ENCODE results near the gene NGRN.
"Not testable (repeated sequence)": the region's sequence is repeated elsewhere in the genome, so short reads cannot be mapped to it uniquely, and the experiment has no call there.

The NGRN gene

GRCh38 chr15:90234096-90234988 lies 31.1 kb upstream of the NGRN start, which contains the start of gene GDPGP1:
Gene GDPGP1, plus strand, starts transcription at chr15:90234209. Its CDS starts 6,700 bp downstream, at chr15:90240909.
- no peak for DNase-seq

GRCh38 chr15:90239371-90239770 lies 26.1 kb upstream of the NGRN start:
- no peak for DNase-seq

- no peak for DNase-seq
These were observed 24.6 kb upstream of the NGRN start for GRCh38 chr15:90240856-90241255.

GRCh38 chr15:90241343-90242192 lies 23.9 kb upstream of the NGRN start:
- DNase-seq = no peak

- DNase-seq = no peak
These were observed 21.4 kb upstream of the NGRN start for GRCh38 chr15:90243943-90244639.

GRCh38 chr15:90248789-90249202 lies 16.7 kb upstream of the NGRN start:
- DNase-seq = no peak

GRCh38 chr15:90249203-90249863 lies 16.1 kb upstream of the NGRN start, which contains the start of gene TTLL13:
Gene TTLL13, plus strand, starts transcription at chr15:90249556. Its CDS starts 1,075 bp downstream, at chr15:90250631.
- DNase-seq = peak; percentile 72

- DNase-seq = no peak
These were observed 7.7 kb upstream of the NGRN start for GRCh38 chr15:90257776-90258175.

- DNase-seq = no peak
These were observed 5.9 kb upstream of the NGRN start for GRCh38 chr15:90259524-90259923.

- not testable (repeated sequence) for DNase-seq
These were observed 4.7 kb upstream of the NGRN start for GRCh38 chr15:90260731-90261130.

GRCh38 chr15:90261811-90262210 lies 3.7 kb upstream of the NGRN start:
- no peak for DNase-seq

- no peak for DNase-seq
These were observed 3.0 kb upstream of the NGRN start for GRCh38 chr15:90262426-90262825.

GRCh38 chr15:90264671-90265070 lies 801 bp upstream of the NGRN start:
- DNase-seq = peak; percentile 37

- peak; percentile 65 for DNase-seq
These were observed 574 bp downstream of the NGRN start for GRCh38 chr15:90266061-90266431.

GRCh38 chr15:90266485-90266884 lies 1.0 kb downstream of the NGRN start:
- DNase-seq = peak; percentile 40

GRCh38 chr15:90268415-90268814 lies 2.9 kb downstream of the NGRN start:
- DNase-seq = no peak

GRCh38 chr15:90270502-90271150 lies 5.2 kb downstream of the NGRN start:
- no peak for DNase-seq

GRCh38 chr15:90271459-90272166 lies 6.1 kb downstream of the NGRN start:
- DNase-seq = no peak

- not testable (repeated sequence) for DNase-seq
These were observed 13.0 kb downstream of the NGRN start for GRCh38 chr15:90278467-90278866.

- DNase-seq = not testable (repeated sequence)
These were observed 15.3 kb downstream of the NGRN start for GRCh38 chr15:90280743-90281142.

GRCh38 chr15:90281637-90282036 lies 16.2 kb downstream of the NGRN start:
- not testable (repeated sequence) for DNase-seq
